HUES64 (cell line): ENCODE data around the gene USP40. TPM values are rescaled to one million over a fixed set of nuclear protein-coding genes. Genes with fewer than 3 reads are reported as not detected.
"Not testable (repeated sequence)": the region's sequence is repeated elsewhere in the genome, so short reads cannot be mapped to it uniquely, and the experiment has no call there.

Source experiments
- H3K27ac ChIP-seq: 2 replicates; pipeline ENCODE4 v1.7.0; 2013; ENCODE audit warnings: low read depth, low read length, inconsistent platforms
- H3K27me3 ChIP-seq: 2 replicates; pipeline ENCODE4 v1.6.1; 2013; ENCODE audit warnings: mild to moderate bottlenecking, low read length; ENCODE audit not compliant: insufficient read depth
- H3K36me3 ChIP-seq: 2 replicates; pipeline ENCODE4 v1.6.1; 2013; ENCODE audit warnings: mild to moderate bottlenecking, low read length; ENCODE audit not compliant: insufficient read depth
- H3K4me1 ChIP-seq: 2 replicates; pipeline ENCODE4 v1.6.1; 2013; ENCODE audit warnings: mild to moderate bottlenecking, low read length, moderate library complexity; ENCODE audit not compliant: insufficient read depth
- H3K4me3 ChIP-seq: 2 replicates; pipeline ENCODE4 v1.5.1; 2013; ENCODE audit warnings: mild to moderate bottlenecking, low read length, moderate library complexity
- H3K9ac ChIP-seq: 2 replicates; pipeline ENCODE4 v1.6.1; 2013; ENCODE audit warnings: mild to moderate bottlenecking, low read depth, low read length
- H3K9me3 ChIP-seq: 2 replicates; pipeline ENCODE4 v1.6.1; 2013; ENCODE audit warnings: low read depth, low read length; ENCODE audit not compliant: insufficient read depth
- WGBS: fragments of 150-250, 120-280 bp; methylation state at CpG from one replicate; pipeline ENCODE4 v1.1.7; 2013; ENCODE audit warnings: missing lambda C conversion rate; 5-methylcytosine and 5-hydroxymethylcytosine counted together
- polyA plus RNA-seq, 2 experiments: library from polyadenylated mRNA; stranded (reverse); fragments of 50-300 nt; gene quantifications; one replicate each; pipeline ENCODE4 v1.2.3, GENCODE V29; 2013

Gene USP40
- 7.4 TPM for polyA plus RNA-seq (2013, experiment 1 of 2)
- polyA plus RNA-seq (2013, experiment 2 of 2), result 9.6 TPM

DNA sequence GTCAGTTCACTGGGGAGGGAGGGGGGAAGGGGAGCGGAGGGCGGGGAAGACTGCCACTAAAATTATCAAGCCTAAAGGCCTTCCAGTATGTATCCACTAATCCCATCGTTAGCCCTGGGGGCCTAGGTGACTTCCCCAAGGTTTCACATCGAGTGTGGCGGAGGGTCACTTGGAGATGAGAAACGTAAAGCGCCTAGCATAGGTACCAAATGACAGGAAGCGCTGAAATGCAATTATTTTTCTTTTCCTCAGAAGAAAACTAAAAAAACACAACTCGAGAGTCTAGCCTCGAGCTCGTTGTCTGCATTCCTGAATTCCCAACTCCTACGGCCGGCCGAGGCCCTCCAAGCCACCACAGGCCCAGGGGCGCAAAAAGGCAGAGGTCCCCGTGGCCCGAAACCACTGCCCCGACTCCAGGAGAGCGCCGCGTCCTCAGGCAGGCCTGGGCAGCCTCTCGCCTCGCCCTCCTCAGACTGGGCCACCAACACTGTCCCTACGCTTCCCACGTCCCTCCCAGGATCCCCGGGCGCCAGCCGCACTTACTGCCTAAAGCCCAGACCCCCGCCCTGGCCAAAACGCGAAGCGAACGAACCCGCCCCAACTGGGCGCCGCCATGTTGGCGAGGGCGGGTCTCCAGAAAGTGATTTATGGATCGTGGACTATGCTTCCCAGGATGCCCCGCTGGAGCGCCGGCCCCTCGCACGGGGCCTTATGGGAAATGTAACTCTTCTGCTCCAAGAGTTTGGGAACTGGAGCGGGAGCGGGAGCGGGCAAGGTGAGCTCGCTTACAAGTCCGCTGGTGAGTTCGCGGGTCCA lies at the start of gene USP40:
USP40 (minus strand) TSS at position 642 of the 816 bp plus-strand sequence. CDS start 1,228 bp downstream, outside the sequence.
- Histone ChIP-seq H3K27me3 (no peaks in the 10 kb centered on the region), H3K4me3 (peak within 1 kb of the TSS; percentile 91), H3K9ac (peak within 1 kb of the TSS; percentile 95), H3K4me1 (peaks cover 4% of the 10 kb centered on the region; the same call in 1 of the 2 replicates), H3K36me3 (no peaks in the 10 kb centered on the region), H3K9me3 (no peaks in the 10 kb centered on the region), H3K27ac (peak within 1 kb of the TSS; percentile 95)
- WGBS, result under 1% methylated on average over 46 of the region's 51 CpGs

GRCh38 chr2:233611284-233611683 lies 44.7 kb upstream of the USP40 start:
- no peak overlapping the region for H3K4me3 ChIP-seq
- H3K27me3 ChIP-seq, result no peaks in the 10 kb centered on the region
- WGBS, result 91% methylated on average over 4 of the region's 4 CpGs
- peaks cover 4% of the 10 kb centered on the region; the same call in 1 of the 2 replicates for H3K9me3 ChIP-seq
- H3K9ac ChIP-seq, result no peak overlapping the region
- no peaks in the 10 kb centered on the region for H3K36me3 ChIP-seq
- no peak overlapping the region for H3K27ac ChIP-seq
- H3K4me1 ChIP-seq, result no peaks in the 10 kb centered on the region

DNA sequence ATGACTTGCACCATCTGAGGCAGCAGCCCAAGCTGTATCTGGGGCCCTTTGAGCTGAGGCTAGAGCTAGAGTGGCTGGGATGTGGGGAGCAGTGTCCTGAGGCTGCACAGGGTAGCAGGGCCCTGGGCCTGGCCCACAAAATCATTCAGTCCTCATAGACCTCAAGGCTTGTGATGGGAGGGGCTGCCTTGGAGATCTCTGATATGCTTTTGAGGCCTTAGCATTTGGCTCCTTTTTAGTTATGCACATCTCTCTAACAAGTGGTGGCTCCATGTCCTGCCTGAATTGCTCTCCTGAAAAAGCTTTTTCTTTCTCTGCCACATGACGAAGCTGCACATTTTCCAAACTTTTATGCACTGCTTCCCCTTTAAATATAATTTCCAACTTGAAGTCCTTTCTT lies 39.1 kb upstream of the USP40 start:
- H3K27me3 ChIP-seq, result no peaks in the 10 kb centered on the region
- no peak overlapping the region for H3K27ac ChIP-seq
- WGBS, result 88% methylated on average over 1 of the region's 1 CpG
- H3K9me3 ChIP-seq, result 0 out of 2 replicates have a peak, but pooled peaks cover 4% of the 10 kb centered on the region
- no peaks in the 10 kb centered on the region for H3K36me3 ChIP-seq
- no peaks in the 10 kb centered on the region for H3K4me1 ChIP-seq
- H3K9ac ChIP-seq, result no peak overlapping the region
- H3K4me3 ChIP-seq, result no peak overlapping the region

- WGBS, result 92% methylated on average over 3 of the region's 3 CpGs
- Histone ChIP-seq H3K27me3 (no peaks in the 10 kb centered on the region), H3K4me1 (no peaks in the 10 kb centered on the region), H3K4me3 (no peak overlapping the region), H3K9ac (no peak overlapping the region), H3K36me3 (no peaks in the 10 kb centered on the region), H3K9me3 (no peaks in the 10 kb centered on the region), H3K27ac (no peak overlapping the region)
Measured at GRCh38 chr2:233604826-233605225, 38.2 kb upstream of the USP40 start.

DNA sequence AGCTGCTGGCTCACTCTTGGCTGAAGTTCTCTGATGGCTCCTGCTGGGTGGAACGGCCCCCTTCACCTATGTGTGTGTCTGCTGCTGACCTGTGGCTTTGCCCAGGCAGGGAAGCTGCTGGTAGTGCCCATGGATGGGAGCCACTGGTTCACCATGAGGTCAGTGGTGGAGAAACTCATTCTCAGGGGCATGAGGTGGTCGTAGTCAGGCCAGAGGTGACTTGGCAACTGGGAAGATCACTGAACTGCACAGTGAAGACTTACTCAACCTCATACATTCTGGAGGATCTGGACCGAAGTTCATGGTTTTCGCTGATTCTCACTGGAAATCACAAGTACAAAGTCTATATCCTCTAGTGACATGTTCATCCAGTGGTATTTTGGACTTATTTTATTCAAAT lies 36.9 kb upstream of the USP40 start:
- Histone ChIP-seq H3K4me1 (no peaks in the 10 kb centered on the region), H3K36me3 (no peaks in the 10 kb centered on the region), H3K4me3 (no peak overlapping the region), H3K27me3 (no peaks in the 10 kb centered on the region), H3K27ac (no peak overlapping the region), H3K9me3 (no peaks in the 10 kb centered on the region), H3K9ac (no peak overlapping the region)
- WGBS, result 92% methylated on average over 4 of the region's 4 CpGs

DNA sequence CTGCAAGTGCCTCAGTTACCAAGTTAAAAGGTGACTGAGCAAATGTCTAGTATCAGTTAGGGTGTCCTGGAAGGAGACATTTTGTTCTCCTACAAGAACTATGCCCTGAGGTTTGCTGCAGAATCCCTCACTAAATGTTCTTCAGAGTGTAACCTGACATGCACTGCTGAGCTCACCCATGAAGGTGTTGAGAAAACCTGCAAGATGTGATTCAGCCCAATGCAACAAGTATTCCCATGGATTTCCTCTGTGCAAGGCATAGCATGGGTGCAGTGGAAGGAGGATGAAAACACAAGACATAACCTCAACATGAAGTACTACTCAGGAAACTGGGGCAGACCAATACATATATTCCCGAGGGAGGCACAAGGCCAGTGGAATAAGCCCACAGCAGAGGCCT lies 35.5 kb upstream of the USP40 start:
- no peaks in the 10 kb centered on the region for H3K27me3 ChIP-seq
- no peaks in the 10 kb centered on the region for H3K9me3 ChIP-seq
- no peak overlapping the region for H3K27ac ChIP-seq
- H3K4me1 ChIP-seq, result no peaks in the 10 kb centered on the region
- H3K4me3 ChIP-seq, result no peak overlapping the region
- WGBS, result 92% methylated on average over 1 of the region's 1 CpG
- H3K36me3 ChIP-seq, result no peaks in the 10 kb centered on the region
- H3K9ac ChIP-seq, result no peak overlapping the region

DNA sequence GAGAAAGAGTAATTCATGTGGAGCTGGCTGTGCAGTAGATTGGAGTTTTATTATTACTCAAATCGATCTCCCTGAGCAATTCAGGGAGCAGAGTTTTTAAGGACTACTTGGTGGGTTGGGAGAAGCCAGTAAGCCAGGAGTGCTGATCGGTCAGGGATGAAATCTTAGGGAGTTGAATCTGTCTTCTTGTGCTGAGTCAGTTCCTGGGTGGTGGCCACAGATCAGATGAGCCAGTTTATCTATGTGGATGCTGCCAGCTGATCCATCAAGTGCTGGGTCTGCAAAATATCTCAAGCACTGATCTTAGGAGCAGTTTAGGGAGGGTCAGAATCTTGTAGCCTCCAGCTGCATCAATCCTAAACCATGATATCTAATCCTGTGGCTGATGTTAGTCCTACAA lies 33.8 kb upstream of the USP40 start:
- H3K9ac ChIP-seq, result no peak overlapping the region
- H3K4me3 ChIP-seq, result no peak overlapping the region
- no peaks in the 10 kb centered on the region for H3K4me1 ChIP-seq
- WGBS, result 89% methylated on average over 2 of the region's 2 CpGs
- no peaks in the 10 kb centered on the region for H3K36me3 ChIP-seq
- H3K27me3 ChIP-seq, result no peaks in the 10 kb centered on the region
- no peaks in the 10 kb centered on the region for H3K9me3 ChIP-seq
- H3K27ac ChIP-seq, result no peak overlapping the region

DNA sequence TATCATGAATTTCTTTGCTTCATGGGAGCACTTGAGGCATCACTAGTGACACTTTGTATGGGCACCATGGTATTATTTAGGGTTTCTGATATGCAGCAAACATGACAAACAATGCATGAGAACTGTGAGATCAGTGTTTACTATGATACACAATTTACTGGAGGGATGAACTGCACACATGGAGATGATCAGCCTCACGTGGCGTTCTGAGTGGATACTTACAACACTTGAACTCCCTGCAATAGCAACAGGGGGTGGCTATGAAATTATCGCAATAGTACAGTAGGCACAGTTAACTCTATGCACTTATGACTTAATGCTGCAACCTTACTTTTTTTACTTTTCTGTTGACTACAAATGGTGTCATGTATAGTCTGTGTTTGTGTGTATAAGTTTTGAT lies 32.4 kb upstream of the USP40 start:
- H3K27ac ChIP-seq, result no peak overlapping the region
- H3K9me3 ChIP-seq, result no peaks in the 10 kb centered on the region
- no peaks in the 10 kb centered on the region for H3K36me3 ChIP-seq
- 92% methylated on average over 3 of the region's 3 CpGs for WGBS
- H3K9ac ChIP-seq, result no peak overlapping the region
- no peaks in the 10 kb centered on the region for H3K27me3 ChIP-seq
- no peaks in the 10 kb centered on the region for H3K4me1 ChIP-seq
- no peak overlapping the region for H3K4me3 ChIP-seq

GRCh38 chr2:233597522-233597921 lies 30.9 kb upstream of the USP40 start:
- H3K27me3 ChIP-seq, result no peaks in the 10 kb centered on the region
- no peak overlapping the region for H3K9ac ChIP-seq
- H3K36me3 ChIP-seq, result no peaks in the 10 kb centered on the region
- WGBS, result 100% methylated on average over 1 of the region's 1 CpG
- no peaks in the 10 kb centered on the region for H3K4me1 ChIP-seq
- no peak overlapping the region for H3K27ac ChIP-seq
- no peaks in the 10 kb centered on the region for H3K9me3 ChIP-seq
- H3K4me3 ChIP-seq, result no peak overlapping the region

GRCh38 chr2:233593201-233593600 lies 26.6 kb upstream of the USP40 start:
- Histone ChIP-seq H3K36me3 (no peaks in the 10 kb centered on the region), H3K9me3 (no peaks in the 10 kb centered on the region), H3K27ac (no peak overlapping the region), H3K4me3 (no peak overlapping the region), H3K9ac (no peak overlapping the region), H3K27me3 (no peaks in the 10 kb centered on the region), H3K4me1 (no peaks in the 10 kb centered on the region)
- WGBS, result 81% methylated on average over 8 of the region's 8 CpGs

GRCh38 chr2:233592706-233593105 lies 26.1 kb upstream of the USP40 start:
- not testable (repeated sequence) for H3K4me1 ChIP-seq, H3K27me3 ChIP-seq, H3K27ac ChIP-seq, H3K36me3 ChIP-seq, H3K9ac ChIP-seq, H3K4me3 ChIP-seq, H3K9me3 ChIP-seq
- WGBS, result no CpG with 5 or more reads among the region's 1 CpG
